HG03442 (cell line): ENCODE results near the gene CBL.

ENCODE experiments used
- ATAC-seq: cut with Tn5 transposase; IDR thresholded peaks from one replicate; pipeline ENCODE4 v1.9.1; 2021; ENCODE audit warnings: mild to moderate bottlenecking, moderate library complexity; ENCODE audit not compliant: unreplicated experiment

CBL gene

GRCh38 chr11:119307974-119308373 lies 101.8 kb downstream of the CBL start:
- no peak for ATAC-seq

GRCh38 chr11:119309411-119309810 lies 103.3 kb downstream of the CBL start:
- no peak for ATAC-seq

- no peak for ATAC-seq
Measured at GRCh38 chr11:119309953-119310681, 104.0 kb downstream of the CBL start.

DNA sequence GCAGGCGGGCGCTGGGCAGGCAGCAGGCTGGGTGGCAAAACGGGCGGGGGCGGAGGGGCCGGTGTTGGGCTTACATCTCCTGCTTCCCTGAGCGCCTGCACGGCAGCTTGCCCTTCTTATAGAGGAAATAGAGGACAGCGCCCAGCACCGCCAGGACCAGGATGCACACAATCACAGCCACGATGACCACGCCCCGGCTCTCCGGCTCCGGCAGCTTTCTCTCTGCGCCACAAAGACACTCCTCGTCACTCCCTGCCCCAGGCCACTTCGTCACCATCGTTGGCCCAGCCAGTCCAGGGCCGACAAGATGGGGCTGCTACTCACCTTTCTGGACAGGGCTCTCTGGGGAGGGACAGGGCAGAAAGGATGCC lies 104.5 kb downstream of the CBL start:
- no peak for ATAC-seq

GRCh38 chr11:119314726-119315125 lies 108.6 kb downstream of the CBL start:
- no peak for ATAC-seq

DNA sequence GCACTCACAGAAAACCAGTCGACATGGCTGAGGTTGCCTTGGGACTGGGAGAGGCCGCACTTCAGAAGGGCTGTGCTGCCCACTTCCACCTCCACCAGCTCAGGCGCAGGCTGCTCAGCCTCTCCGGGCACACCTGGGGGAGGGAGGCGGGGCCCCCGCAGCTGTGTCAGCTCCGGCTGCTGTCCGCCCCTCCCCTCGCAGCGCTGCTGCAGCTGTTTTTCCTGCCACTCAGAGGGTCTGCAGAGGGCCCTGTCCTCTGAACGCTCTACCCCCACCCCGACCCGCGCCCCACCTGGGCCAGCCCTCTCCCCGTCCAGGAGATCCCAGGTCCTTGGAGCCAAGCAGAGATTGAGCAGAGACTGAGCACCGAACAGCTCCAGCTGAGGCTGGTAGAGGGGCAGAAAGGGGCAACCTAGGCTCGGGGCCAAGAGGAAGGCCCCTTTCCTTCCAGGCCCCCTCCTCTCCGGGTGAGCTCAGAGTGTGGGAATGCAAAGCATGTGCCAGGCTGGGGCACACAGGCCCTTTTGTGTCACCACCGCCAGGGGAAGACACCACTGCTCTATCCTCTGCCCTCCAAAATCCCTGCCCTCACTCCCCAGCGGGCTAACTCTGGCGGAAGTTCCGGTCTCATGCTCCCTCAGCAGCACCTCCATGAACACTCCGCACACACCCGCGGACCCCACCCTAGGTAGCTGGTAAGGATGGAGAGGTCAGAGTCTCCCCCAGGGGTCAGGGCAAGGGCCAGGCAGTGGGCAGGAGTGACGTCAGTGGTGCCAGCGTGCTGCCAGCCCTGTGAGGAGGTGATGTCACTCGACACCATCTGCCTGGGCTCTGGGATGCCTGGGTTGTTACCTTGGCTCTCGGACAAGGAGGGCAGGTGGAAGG lies 109.2 kb downstream of the CBL start:
- ATAC-seq: no peak

DNA sequence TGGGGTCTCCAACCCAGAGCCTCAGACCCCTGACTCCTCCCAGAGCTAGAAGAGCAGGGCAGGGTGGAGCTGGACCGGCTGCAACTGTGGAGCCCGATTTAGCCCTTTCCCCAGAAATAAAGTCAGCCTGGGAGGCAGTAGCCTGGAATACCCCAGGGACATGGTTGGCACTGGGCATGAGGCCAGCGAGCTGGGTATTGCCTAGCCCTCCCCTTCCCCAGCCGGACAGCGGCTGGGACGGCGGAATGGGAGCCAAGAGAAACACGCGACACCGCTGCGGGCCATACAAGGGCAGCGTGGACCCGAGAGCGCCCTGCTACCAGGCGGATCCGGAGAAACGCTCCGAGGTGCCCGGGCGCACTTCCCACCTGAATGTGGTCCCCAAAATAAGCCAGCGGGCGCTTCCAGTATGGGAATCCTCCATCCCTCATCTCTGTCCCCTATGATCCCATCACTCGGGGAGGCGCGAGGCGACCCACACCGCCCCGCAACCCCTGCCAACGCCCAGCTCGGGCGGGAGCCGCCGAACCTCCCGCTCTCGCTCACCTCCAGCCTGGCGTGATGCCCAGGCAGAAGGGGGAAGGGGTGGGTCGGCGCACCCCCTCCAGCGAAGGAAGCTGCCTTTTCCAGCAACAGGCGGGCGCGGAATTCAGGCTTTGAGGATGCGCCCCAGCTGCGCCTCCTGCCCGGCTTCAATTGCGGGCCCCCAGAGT lies 110.0 kb downstream of the CBL start:
- no peak for ATAC-seq

GRCh38 chr11:119316729-119317591 lies 110.8 kb downstream of the CBL start, which contains the start of gene MCAM:
Gene MCAM (minus strand): TSS chr11:119317130. CDS start chr11:119317101, 29 bp downstream.
- ATAC-seq: no peak

DNA sequence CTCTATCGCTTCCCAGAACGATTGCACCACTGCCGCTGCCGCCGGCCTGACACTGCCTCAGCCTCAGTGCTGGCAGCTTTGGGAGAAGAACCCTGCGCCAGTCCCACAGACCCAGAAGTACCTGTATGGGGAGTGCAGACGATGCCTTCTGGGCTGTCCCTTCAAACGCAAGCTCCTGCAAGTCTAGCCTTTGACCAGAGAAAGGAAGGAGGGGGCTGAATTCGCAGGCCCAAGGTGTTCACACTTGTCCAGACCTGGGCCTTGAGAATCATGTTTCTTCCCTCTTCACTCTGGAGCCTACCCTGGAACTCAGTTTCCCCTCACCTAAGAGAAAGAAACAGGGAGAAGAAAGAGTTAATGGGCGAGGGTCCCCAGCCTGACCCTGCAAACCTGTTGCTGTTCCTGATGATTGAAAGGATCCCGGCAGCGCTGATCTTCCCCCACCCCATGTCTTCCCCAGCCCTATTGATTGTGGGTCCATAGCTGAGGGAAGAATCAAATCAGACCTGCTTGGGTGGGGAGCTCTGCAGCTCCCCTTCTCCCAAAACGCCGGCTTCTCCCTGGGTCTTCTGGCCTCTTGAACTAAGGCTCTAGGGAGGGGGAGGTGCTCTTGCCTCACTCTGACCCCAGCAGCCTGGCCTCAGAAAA lies 111.6 kb downstream of the CBL start:
- no peak for ATAC-seq

- no peak for ATAC-seq
Measured at GRCh38 chr11:119318240-119319135, 112.3 kb downstream of the CBL start.

GRCh38 chr11:119319136-119319699 lies 113.1 kb downstream of the CBL start:
- ATAC-seq: no peak

DNA sequence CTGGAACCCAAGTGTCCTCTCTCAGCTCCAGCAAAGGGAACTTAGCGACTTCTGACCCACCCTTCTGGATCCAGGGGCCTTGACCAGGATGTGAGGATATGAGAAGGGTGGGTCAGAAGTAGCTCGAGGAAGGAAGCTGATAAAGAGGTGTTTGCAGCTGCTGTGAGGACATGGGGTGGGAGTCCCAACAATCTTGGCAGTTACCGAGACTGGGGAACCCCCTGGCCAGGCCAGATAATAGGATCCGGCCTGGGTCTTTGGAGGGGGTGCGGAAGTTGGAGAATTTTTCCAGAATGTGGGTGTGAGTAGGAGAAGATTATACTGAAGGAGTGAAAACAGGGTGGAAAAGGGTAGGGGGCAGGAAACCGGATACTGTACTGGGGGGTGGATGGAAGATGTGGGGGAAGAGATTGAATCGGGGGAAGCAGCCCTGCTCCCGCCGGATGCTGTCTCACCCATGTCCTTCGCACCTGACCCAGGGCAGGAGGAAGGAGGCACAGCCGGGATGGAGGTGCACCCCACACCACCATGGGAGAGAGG lies 113.6 kb downstream of the CBL start:
- ATAC-seq: no peak

DNA sequence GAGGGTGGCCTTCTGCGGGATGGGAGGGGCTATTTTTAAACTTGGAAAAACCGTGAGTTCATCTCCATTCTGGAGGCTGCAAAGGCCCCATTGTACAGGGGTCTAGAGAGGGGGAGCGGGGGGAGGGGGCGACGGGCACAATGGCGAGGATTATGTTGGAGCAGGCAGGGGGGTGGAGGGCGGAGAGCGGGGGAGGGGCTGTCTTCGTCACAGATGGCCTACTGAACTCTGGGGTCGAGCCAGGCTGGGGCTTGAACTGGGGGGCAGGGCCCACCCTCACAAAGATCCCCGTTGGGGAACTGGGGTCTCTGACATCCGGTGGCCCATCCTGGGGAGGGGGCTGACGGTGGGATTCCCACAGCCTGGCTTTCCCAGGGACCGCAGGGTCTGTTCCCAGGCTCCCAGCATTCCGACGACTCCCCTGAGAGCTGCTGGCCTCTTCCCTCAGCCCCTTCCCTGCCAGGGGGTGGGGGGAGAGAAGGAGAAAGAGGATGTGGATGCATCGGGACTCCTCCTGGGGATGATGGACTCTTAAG lies 114.2 kb downstream of the CBL start:
- no peak for ATAC-seq

DNA sequence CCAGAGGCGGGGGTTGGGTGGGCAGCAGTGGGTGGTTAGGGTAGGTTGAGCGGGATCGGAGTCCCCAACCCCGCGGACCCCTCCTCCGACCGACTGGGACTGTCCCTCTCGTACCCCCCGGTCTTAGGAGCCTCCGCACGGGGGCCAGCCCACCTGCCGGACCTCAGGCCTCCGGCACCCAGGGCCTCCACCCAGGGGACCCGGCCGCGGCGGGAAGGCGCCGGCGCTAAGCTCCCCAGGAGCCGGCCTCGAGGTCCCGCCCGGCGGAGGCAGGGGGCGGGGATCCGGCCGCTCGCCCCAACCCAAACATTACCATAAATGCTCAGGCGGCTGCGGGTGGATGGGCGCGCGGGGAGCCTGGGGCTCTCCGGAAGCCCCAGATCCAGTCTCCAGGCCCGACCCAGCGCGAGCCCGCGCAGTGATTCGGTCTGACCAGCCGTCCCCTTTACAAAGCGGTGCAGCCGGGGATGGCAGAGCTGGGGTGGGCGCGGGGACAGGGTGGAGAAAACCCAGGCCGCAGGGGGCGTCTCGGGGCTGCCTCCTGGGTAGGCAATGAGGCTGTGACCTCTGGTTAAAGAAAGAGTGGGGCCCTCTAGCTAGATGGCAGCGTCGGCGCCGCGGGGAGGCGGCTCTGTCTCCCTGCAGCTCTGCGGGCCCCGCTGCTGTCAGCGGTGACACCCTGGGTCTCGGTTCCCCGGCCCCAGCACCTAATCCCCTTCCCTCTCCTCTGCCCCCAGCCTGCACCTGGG lies 114.8 kb downstream of the CBL start:
- ATAC-seq: no peak

DNA sequence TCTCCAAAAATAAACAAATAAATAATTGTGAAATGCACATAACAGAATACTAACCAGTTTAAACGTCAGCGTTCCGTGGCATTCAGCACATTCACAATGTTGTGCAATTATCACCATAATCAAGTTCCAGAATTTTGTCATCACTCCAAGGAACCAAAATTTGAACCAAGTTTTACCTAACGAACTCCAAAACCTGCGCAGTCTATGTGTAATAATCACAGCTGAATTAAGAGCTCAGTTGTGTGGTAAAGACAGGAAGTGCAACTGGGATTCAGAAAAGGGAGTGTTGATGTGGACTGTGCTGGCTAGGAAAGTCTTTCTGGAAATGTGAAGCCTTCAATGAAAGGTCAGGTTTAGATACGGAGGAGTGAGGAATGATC lies 116.2 kb downstream of the CBL start:
- ATAC-seq: no peak

DNA sequence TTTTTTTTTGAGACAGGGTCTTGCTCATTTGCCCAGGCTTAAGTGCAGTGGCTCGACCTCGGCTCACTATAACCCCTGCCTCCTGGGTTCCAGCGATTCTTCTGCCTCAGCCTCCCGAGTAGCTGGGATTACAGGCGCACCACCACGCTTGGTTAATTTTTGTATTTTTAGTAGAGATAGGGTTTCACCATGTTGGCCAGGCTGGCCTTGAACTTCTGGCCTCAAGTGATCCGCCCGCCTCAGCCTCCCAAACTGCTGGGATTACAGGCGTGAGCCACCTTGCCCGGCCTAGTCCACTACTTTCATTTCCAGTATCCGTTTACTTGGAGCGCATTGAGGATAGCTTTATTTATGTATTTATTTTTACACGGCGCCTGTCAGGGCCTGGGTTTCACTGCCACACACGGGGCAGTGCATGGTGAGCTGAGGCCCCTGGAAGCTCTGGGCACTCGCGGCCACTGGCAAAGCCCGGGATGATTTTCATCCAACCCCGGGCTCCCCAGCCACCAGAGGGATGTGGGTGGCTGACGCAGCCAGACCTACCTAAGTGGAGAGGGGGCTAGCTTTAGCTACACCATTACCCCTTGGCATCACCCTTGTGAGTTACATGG lies 116.9 kb downstream of the CBL start:
- ATAC-seq: no peak

- ATAC-seq: no peak
Measured at GRCh38 chr11:119323532-119324033, 117.4 kb downstream of the CBL start.
